HEK293T (cell line): ENCODE measurements around the gene RAB8B.
"Not testable (repeated sequence)": the region's sequence is repeated elsewhere in the genome, so short reads cannot be mapped to it uniquely, and the experiment has no call there.

Experiments
- CTCF ChIA-PET: fragments of 350-600 bp; formaldehyde crosslinking; extraction: SDS; loops from one replicate; lab custom pipeline; 2021; ENCODE audit warnings: antibody characterized with exemption, inconsistent platforms; lab: Yijun Ruan, JAX
- POLR2A ChIA-PET: fragments of 350-600 bp; formaldehyde crosslinking; extraction: SDS; loops from one replicate; lab custom pipeline; 2020; ENCODE audit warnings: antibody characterized with exemption, inconsistent platforms; lab: Yijun Ruan, JAX
- DNase-seq: peaks from one replicate; pipeline ENCODE4 v3.0.0; 2012; ENCODE audit warnings: mixed read lengths; ENCODE audit errors: extremely low spot score
- ARNT ChIP-seq: fragments of 450-650 bp; IDR thresholded peaks from 2 replicates; pipeline ENCODE4 v1.6.1; 2017; ENCODE audit warnings: mild to moderate bottlenecking
- BHLHE40 ChIP-seq: fragments of 450-650 bp; IDR thresholded peaks from 2 replicates; pipeline ENCODE4 v1.6.1; 2016; ENCODE audit warnings: mild to moderate bottlenecking, moderate library complexity, borderline replicate concordance
- CTBP1 ChIP-seq: fragments of 450-650 bp; IDR thresholded peaks from 2 replicates; pipeline ENCODE4 v1.6.1; 2016; ENCODE audit warnings: borderline replicate concordance
- ELF4 ChIP-seq: fragments of 450-650 bp; IDR thresholded peaks from 2 replicates; pipeline ENCODE4 v1.6.1; 2017; ENCODE audit warnings: antibody characterized with exemption
- FOXA1 ChIP-seq: fragments of 450-650 bp; IDR thresholded peaks from 2 replicates; pipeline ENCODE4 v1.6.1; 2016; ENCODE audit warnings: mild to moderate bottlenecking
- FOXK2 ChIP-seq: fragments of 450-650 bp; IDR thresholded peaks from 2 replicates; pipeline ENCODE4 v1.6.1; 2016; ENCODE audit warnings: mild to moderate bottlenecking
- FOXM1 ChIP-seq: fragments of 450-650 bp; IDR thresholded peaks from 2 replicates; pipeline ENCODE4 v1.6.1; 2017; ENCODE audit warnings: mild to moderate bottlenecking, borderline replicate concordance
- HDGF ChIP-seq: fragments of 450-650 bp; IDR thresholded peaks from 2 replicates; pipeline ENCODE4 v1.6.1; 2017; ENCODE audit warnings: antibody characterized with exemption, borderline replicate concordance
- L3MBTL2 ChIP-seq: fragments of 450-650 bp; conservative IDR thresholded peaks from 2 replicates; pipeline ENCODE4 v1.6.1; 2016; ENCODE audit warnings: mild to moderate bottlenecking
- LEF1 ChIP-seq: fragments of 450-650 bp; IDR thresholded peaks from 2 replicates; pipeline ENCODE4 v1.6.1; 2017; ENCODE audit warnings: mild to moderate bottlenecking, borderline replicate concordance
- NFRKB ChIP-seq: fragments of 450-650 bp; IDR thresholded peaks from 2 replicates; pipeline ENCODE4 v1.6.1; 2016; ENCODE audit warnings: mild to moderate bottlenecking, moderate library complexity
- PKNOX1 ChIP-seq: fragments of 450-650 bp; IDR thresholded peaks from 2 replicates; pipeline ENCODE4 v1.6.1; 2016
- SP1 ChIP-seq: fragments of 450-650 bp; IDR thresholded peaks from 2 replicates; pipeline ENCODE4 v1.6.1; 2017
- SUZ12 ChIP-seq: fragments of 450-650 bp; IDR thresholded peaks from 2 replicates; pipeline ENCODE4 v1.6.1; 2016; ENCODE audit warnings: mild to moderate bottlenecking
- TARDBP ChIP-seq: fragments of 450-650 bp; IDR thresholded peaks from 2 replicates; pipeline ENCODE4 v1.6.1; 2016
- ZNF384 ChIP-seq: fragments of 450-650 bp; IDR thresholded peaks from 2 replicates; pipeline ENCODE4 v1.6.1; 2016

Gene RAB8B

GRCh38 chr15:63200464-63201249 lies 11.3 kb downstream of the RAB8B start:
- POLR2A ChIA-PET: no interaction called here
- CTCF ChIA-PET: interaction anchor here (0.7 kb wide), 1 partner anchor 66 kb away, joined by 3 read pairs; no protein-coding TSS in a partner anchor
- TF ChIP-seq ARNT (no peak), SP1 (no peak), ELF4 (no peak), FOXK2 (no peak), BHLHE40 (no peak), PKNOX1 (no peak), ZNF384 (no peak), LEF1 (no peak)
- DNase-seq: no peak

GRCh38 chr15:63202861-63203260 lies 13.5 kb downstream of the RAB8B start:
- POLR2A ChIA-PET: no interaction called here
- DNase-seq: no peak
- CTCF ChIA-PET: no interaction called here
- TF ChIP-seq SUZ12 (no peak), HDGF (no peak), CTBP1 (no peak), TARDBP (no peak), LEF1 (no peak), SP1 (no peak), FOXM1 (no peak), FOXA1 (no peak), FOXK2 (no peak), BHLHE40 (no peak), ZNF384 (no peak), ARNT (no peak), PKNOX1 (no peak), ELF4 (no peak), L3MBTL2 (no peak), NFRKB (no peak)

GRCh38 chr15:63203451-63204090 lies 14.2 kb downstream of the RAB8B start:
- POLR2A ChIA-PET: no interaction called here
- TF ChIP-seq FOXK2: no peak
- no peak for TF ChIP-seq HDGF
- no peak for TF ChIP-seq SUZ12
- TF ChIP-seq L3MBTL2: no peak
- no peak for TF ChIP-seq LEF1
- no peak for TF ChIP-seq ZNF384
- TF ChIP-seq FOXA1: no peak
- no peak for TF ChIP-seq PKNOX1
- no peak for TF ChIP-seq BHLHE40
- no peak for TF ChIP-seq FOXM1
- no peak for TF ChIP-seq ELF4
- CTCF ChIA-PET: no interaction called here
- DNase-seq: no peak

- no peak for DNase-seq
- POLR2A ChIA-PET: no interaction called here
- TF ChIP-seq SP1 (no peak), NFRKB (no peak), CTBP1 (no peak), ARNT (no peak), FOXK2 (no peak), TARDBP (no peak), HDGF (no peak), ZNF384 (no peak), FOXM1 (no peak), PKNOX1 (no peak), BHLHE40 (no peak), FOXA1 (no peak), ELF4 (no peak), L3MBTL2 (no peak), LEF1 (no peak), SUZ12 (no peak)
- CTCF ChIA-PET: no interaction called here
Measured at GRCh38 chr15:63206079-63206478, 16.7 kb downstream of the RAB8B start.

GRCh38 chr15:63208824-63209223 lies 19.4 kb downstream of the RAB8B start:
- CTCF ChIA-PET, POLR2A ChIA-PET, DNase-seq: not testable (repeated sequence)
